ENCODE results near the gene PNMT. TPM values are rescaled to one million over a fixed set of nuclear protein-coding genes. Genes with fewer than 3 reads are reported as not detected.

The PNMT gene
- total and polyA plus RNA-seq, 2 of the 4 experiments (the other 2 are of a cell fraction): not detected

- Histone ChIP-seq H3K4ac (ENCODE audit: low read depth, low read length) (no peak overlapping the region), H2BK120ac (ENCODE audit: low read depth, low read length) (no peak overlapping the region), H3K9ac (ENCODE audit: low read depth, low read length) (no peak overlapping the region), H3K27me3 (ENCODE audit: control insufficient read depth, insufficient read depth, low read length) (peaks cover 80% of the 10 kb centered on the region), H3K23ac (ENCODE audit: low read depth, low read length) (no peak overlapping the region), H3K18ac (ENCODE audit: low read depth, low read length) (no peak overlapping the region), H2BK15ac (ENCODE audit: low read depth, low read length) (no peak overlapping the region), H4K20me1 (ENCODE audit: insufficient read depth, low read length) (no peaks in the 10 kb centered on the region), H3K27ac (ENCODE audit: insufficient read depth, low read length) (no peak overlapping the region), H4K8ac (ENCODE audit: low read depth in 2 of 2, low read length in 2 of 2) (no peak overlapping the region), H2AFZ (replicated peaks; ENCODE audit: low read length, poor library complexity) (no peak overlapping the region), H3K4me3 (ENCODE audit: insufficient read depth, low read depth, low read length) (no peak overlapping the region), H3K9me1 (ENCODE audit: insufficient read depth, low read length) (no peaks in the 10 kb centered on the region; the same call in 1 of the 2 replicates), H4K5ac (ENCODE audit: low read depth, low read length) (no peak overlapping the region), H3K4me2 (ENCODE audit: low read depth, low read length) (no peak overlapping the region), H3K56ac (ENCODE audit: extremely low read depth, insufficient read depth, low read length) (no peak overlapping the region), H3K14ac (replicated peaks; ENCODE audit: low read depth, low read length) (no peak overlapping the region), H2AK5ac (ENCODE audit: low read depth, low read length) (no peak overlapping the region), H2BK5ac (ENCODE audit: low read depth, low read length, poor library complexity, severe bottlenecking) (no peak overlapping the region), H3K36me3 (ENCODE audit: control insufficient read depth, insufficient read depth, low read length) (no peaks in the 10 kb centered on the region), H3K79me1 (ENCODE audit: low read depth in 1 of 2, low read length in 2 of 2) (no peaks in the 10 kb centered on the region), H4K91ac (ENCODE audit: insufficient read depth, low read depth, low read length) (no peak overlapping the region), H3K9me3 (ENCODE audit: control insufficient read depth, insufficient read depth, low read length) (no peaks in the 10 kb centered on the region), H2BK20ac (ENCODE audit: low read depth, low read length) (no peak overlapping the region), H2AK9ac (replicated peaks; ENCODE audit: low read depth, low read length, poor library complexity) (no peak overlapping the region), H3K4me1 (ENCODE audit: control insufficient read depth, insufficient read depth, low read length) (peaks cover 3% of the 10 kb centered on the region; the same call in 1 of the 2 replicates)
- ATAC-seq (ENCODE audit: low read depth): no peak
- in situ Hi-C loops (cut with MboI; ENCODE audit: low sequenced_read_pairs) (no loop called here), dilution Hi-C loops (cut with HindIII; ENCODE audit: low sequenced_read_pairs, unreplicated experiment) (no loop called here), intact Hi-C loops (cut with micrococcal nuclease) (loop anchor here (10.0 kb wide), 1 partner anchor 355 kb away; the partner anchor contains the start of gene PSMD3)
- TF ChIP-seq CEBPB (IDR thresholded peaks at IDR 0.05; ENCODE audit: low read depth, low read length) (no peak), USF2 (IDR thresholded peaks at IDR 0.05; ENCODE audit: low read depth, low read length) (no peak), NFE2L2 (IDR thresholded peaks at IDR 0.05; ENCODE audit: low read depth, low read length) (no peak), SMC3 (IDR thresholded peaks at IDR 0.05; ENCODE audit: low read depth, low read length) (no peak), RAD21 (IDR thresholded peaks at IDR 0.05; ENCODE audit: low read length) (no peak), MXI1 (IDR thresholded peaks at IDR 0.05; ENCODE audit: borderline replicate concordance, low read depth, low read length) (no peak), RCOR1 (IDR thresholded peaks at IDR 0.05; ENCODE audit: insufficient replicate concordance, low read length) (no peak), ELK1 (IDR thresholded peaks at IDR 0.05; ENCODE audit: borderline replicate concordance, low read depth, low read length) (no peak), MAZ (IDR thresholded peaks at IDR 0.05; ENCODE audit: borderline replicate concordance, low read depth, low read length) (no peak), POLR2A (IDR thresholded peaks at IDR 0.05; ENCODE audit: low read depth, low read length) (no peak), CHD1 (IDR thresholded peaks at IDR 0.05; ENCODE audit: low read depth, low read length) (no peak), MAFK (IDR thresholded peaks at IDR 0.05; ENCODE audit: low read depth, low read length) (no peak), FOS (IDR thresholded peaks at IDR 0.05; ENCODE audit: low read depth, low read length) (no peak), CTCF (conservative IDR thresholded peaks at IDR 0.05; ENCODE audit: low read depth, low read length) (no peak), RFX5 (IDR thresholded peaks at IDR 0.05; ENCODE audit: low read depth, low read length) (no peak)
- BruUV-seq (replicated peaks): no TSS peak
- DNase-seq: no peak
- ChIA-PET CTCF (interaction anchor here (2.2 kb wide), 1 partner anchor 8 kb away, joined by 9 read pairs; no protein-coding TSS in a partner anchor), POLR2A (ENCODE audit: unreplicated experiment) (no interaction called here)
- WGBS, 2 experiments (ENCODE audit: extremely low coverage in 2 of 2, insufficient read length in 1 of 2): no CpG with 5 or more reads among the region's 3 CpGs
Measured at GRCh38 chr17:39629494-39629880, 38.8 kb upstream of the PNMT start.

All from IMR-90 (cell line).